HG03460 (cell line): ENCODE results near the gene PTCHD4.

Source experiments
- ATAC-seq: cut with Tn5 transposase; IDR thresholded peaks from one replicate; pipeline ENCODE4 v1.9.1; 2021; ENCODE audit not compliant: unreplicated experiment

Gene PTCHD4

DNA sequence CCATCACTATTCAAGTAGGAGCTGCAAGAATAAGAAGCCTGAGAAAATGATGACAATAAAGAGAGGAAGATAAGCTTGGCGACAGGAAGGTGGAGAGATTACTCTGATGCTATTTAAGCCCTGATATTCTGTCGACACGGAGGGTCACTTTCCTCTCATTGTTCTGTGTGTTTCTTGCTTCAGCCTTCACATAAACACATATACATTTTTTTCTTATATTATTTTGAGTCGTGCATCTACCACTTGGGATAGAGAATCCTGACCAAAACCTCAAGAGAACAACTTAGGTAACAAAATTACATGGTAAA is 10.5 kb downstream of the PTCHD4 start:
- ATAC-seq, result no peak

DNA sequence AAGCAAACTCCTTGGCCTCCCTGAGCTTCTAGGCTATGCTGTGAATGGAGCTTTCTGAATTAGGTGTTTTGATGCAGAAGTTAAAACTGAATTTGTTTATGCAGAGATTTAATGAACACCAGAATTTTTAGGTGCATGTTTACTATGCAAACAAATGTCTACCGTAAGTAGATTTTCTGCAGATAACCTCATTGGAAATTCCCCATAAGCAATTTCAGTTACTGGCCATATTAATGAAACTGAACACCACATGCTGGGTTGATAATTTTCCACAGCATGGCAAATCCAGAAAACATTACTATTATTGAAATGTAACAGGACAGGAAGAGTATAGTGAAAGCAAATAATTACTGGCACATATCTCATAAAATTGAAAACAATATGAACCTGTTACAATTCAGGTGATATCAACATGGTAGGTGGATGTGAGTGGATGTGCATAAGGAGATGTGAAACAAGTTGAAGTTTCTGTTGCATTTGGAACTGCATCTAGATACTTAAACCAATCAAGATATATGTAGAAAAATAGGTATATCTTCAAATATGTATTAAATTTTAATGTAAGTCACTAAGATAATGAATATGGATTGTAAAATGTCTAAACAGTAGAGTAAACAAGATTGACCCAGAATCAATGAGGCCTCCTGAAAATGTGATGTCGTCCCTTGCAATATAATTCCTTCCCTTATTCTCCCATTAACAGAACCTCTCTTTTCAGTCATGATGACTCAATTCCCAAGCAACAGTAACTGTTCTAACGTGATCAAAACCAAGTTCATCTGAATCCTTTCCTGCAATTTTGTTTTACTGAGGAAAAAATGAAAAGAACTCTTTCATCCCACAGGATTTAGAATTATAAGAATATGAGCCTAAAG is 11.0 kb downstream of the PTCHD4 start:
- no peak for ATAC-seq

GRCh38 chr6:48098923-48099322 is 12.1 kb downstream of the PTCHD4 start:
- ATAC-seq, result no peak

GRCh38 chr6:48092550-48093217 is 18.3 kb downstream of the PTCHD4 start:
- no peak for ATAC-seq

GRCh38 chr6:48090546-48090945 is 20.5 kb downstream of the PTCHD4 start:
- no peak for ATAC-seq

- no peak for ATAC-seq
Measured at GRCh38 chr6:48087448-48087847, 23.5 kb downstream of the PTCHD4 start.

- ATAC-seq, result no peak
Measured at GRCh38 chr6:48086187-48086586, 24.8 kb downstream of the PTCHD4 start.

DNA sequence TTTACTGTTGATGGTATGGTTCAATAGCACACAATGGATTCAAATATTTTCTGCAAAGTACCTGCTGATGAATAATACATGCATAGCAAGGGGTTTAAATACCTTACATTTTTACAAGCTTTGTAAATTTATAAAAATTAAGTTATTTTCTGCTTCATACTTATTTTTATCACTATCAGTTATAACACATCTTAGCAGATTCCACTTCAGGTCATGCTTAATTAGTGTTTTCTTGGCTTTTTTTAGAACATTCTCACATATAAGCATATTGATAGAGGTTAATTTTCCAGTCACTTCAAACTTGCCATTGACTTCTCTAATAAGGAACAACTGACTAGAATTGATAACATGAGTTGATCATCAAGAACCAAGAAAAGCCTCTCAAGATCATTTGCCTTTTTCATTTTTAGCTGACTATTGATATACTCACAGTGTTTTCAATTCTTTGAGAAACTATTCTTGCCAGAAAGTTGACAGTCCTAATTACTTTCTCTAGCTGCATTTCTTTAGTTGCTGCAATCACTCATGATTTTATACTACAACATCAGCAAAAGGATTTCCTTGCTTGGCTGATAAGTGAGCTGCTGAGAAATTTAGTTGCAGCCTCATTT is 25.8 kb downstream of the PTCHD4 start:
- ATAC-seq, result no peak

- ATAC-seq, result no peak
Measured at GRCh38 chr6:48084201-48084600, 26.8 kb downstream of the PTCHD4 start.

- ATAC-seq, result no peak
Measured at GRCh38 chr6:48080227-48081009, 30.6 kb downstream of the PTCHD4 start.

GRCh38 chr6:48078120-48078519 is 32.9 kb downstream of the PTCHD4 start:
- ATAC-seq, result no peak

DNA sequence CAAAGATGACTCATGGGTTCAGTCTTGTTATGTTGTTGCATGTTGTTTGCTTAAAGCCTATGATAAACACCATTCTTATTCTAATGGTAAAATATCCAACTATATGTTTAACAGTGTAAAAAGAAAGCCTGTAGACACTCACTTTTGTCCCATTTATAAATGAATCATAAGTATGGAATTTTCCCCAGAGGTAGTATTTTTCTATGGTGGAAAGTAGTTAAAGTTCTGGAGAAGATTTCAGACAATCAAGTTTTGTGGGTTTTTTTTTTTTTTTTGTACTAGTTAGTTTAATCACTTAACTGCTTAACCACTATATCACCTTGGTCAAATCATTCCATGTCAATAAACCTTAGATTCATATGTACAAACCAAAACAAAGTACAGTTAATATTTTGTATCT is 35.8 kb downstream of the PTCHD4 start:
- ATAC-seq, result no peak

- ATAC-seq, result no peak
Measured at GRCh38 chr6:48073976-48074767, 36.8 kb downstream of the PTCHD4 start.

- no peak for ATAC-seq
Measured at GRCh38 chr6:48071833-48072232, 39.2 kb downstream of the PTCHD4 start.

DNA sequence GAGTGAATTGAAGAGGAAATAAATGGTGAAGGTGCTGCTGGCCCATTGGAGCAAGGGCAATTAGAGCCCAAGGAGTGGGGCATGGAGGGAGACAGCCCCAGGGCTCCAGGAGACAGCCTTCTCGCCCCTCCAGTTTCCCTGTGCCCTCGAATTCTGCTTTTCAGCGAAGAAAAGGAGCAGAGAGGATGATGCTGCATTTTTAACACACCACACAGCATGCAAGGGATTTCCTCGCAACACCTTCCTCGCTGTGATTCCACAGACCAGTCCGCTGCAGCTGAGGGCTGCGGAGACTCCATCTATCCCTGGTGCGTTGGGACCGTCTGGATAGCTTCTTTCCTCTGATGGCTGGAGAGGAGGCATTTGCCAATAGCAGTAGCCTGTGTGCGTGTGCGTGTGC is 41.7 kb downstream of the PTCHD4 start:
- no peak for ATAC-seq

GRCh38 chr6:48068278-48069251 is 42.4 kb downstream of the PTCHD4 start:
- ATAC-seq, result no peak

GRCh38 chr6:48067886-48068277 is 43.1 kb downstream of the PTCHD4 start:
- no peak for ATAC-seq

GRCh38 chr6:48067148-48067712 is 43.8 kb downstream of the PTCHD4 start:
- no peak for ATAC-seq
